HepG2 (cell line): ENCODE data around the gene THADA.

Experiments
- BCL6 ChIP-seq: IDR thresholded peaks from 2 replicates; pipeline ENCODE4 v1.6.1; 2016; ENCODE audit warnings: missing genetic modification reagents, missing compliant biosample characterization
- POLR2A ChIP-seq, 2 experiments: IDR thresholded peaks; 2 replicates each; pipeline ENCODE4 v1.6.1; 2011; ENCODE audit warnings: low read depth in 2 of 2, low read length in 2 of 2, mild to moderate bottlenecking in 1 of 2, moderate library complexity in 1 of 2; ENCODE audit not compliant: insufficient read depth in 1 of 2

- TF ChIP-seq BCL6 (CRISPR knock-in tag) (no peak), POLR2A (IDR thresholded peaks at IDR 0.05; ENCODE audit: insufficient read depth in 1 of 2, low read depth in 2 of 2, low read length in 2 of 2) (no peak)
These were observed 25.9 kb downstream of the THADA start for GRCh38 chr2:43569921-43570320.
